ENCODE data around the gene OR7G2.
"Not testable (repeated sequence)": the region's sequence is repeated elsewhere in the genome, so short reads cannot be mapped to it uniquely, and the experiment has no call there.

OR7G2 gene

GRCh38 chr19:9057505-9058258 lies 49.6 kb downstream of the OR7G2 start:
- no peak overlapping the region for H3K27ac Mint-ChIP-seq
- no peaks in the 10 kb centered on the region for H3K9me3 Mint-ChIP-seq
- H3K27me3 Mint-ChIP-seq, result peaks cover 4% of the 10 kb centered on the region
- no peak overlapping the region for H3K4me3 Mint-ChIP-seq
- no peaks in the 10 kb centered on the region for H3K4me1 Mint-ChIP-seq (ENCODE audit: low read depth)
- no peaks in the 10 kb centered on the region for H3K36me3 Mint-ChIP-seq (ENCODE audit: low read depth)
- DNase-seq, result no peak

GRCh38 chr19:9056131-9056530 lies 51.1 kb downstream of the OR7G2 start:
- not testable (repeated sequence) for H3K9me3 Mint-ChIP-seq; H3K36me3 Mint-ChIP-seq (ENCODE audit: low read depth); DNase-seq; H3K27ac Mint-ChIP-seq; H3K27me3 Mint-ChIP-seq; H3K4me3 Mint-ChIP-seq; H3K4me1 Mint-ChIP-seq (ENCODE audit: low read depth)

DNA sequence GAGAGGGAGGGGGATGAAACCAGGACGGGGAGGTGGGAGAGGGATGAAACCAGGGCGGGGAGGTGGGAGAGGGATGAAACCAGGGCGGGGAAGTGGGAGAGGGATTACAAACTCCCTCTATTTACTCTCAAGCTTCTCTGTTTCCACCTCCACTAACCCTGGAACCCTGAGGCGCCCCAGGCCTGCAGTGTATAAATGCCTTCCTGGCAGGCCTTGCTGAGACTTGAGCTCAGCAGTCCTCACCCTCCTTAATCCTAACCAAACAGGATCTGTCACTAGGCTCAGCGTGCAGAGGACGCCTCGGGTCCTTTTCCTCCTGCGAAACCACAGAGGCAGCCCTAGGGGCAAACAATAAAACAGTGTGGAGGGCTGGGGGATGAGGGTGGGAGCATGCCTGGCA lies 52.5 kb downstream of the OR7G2 start:
- Mint-ChIP-seq H3K4me3 (no peak overlapping the region), H3K36me3 (ENCODE audit: low read depth) (no peaks in the 10 kb centered on the region), H3K27me3 (peaks cover 9% of the 10 kb centered on the region), H3K4me1 (ENCODE audit: low read depth) (no peaks in the 10 kb centered on the region), H3K9me3 (no peaks in the 10 kb centered on the region), H3K27ac (no peak overlapping the region)
- DNase-seq, result no peak

DNA sequence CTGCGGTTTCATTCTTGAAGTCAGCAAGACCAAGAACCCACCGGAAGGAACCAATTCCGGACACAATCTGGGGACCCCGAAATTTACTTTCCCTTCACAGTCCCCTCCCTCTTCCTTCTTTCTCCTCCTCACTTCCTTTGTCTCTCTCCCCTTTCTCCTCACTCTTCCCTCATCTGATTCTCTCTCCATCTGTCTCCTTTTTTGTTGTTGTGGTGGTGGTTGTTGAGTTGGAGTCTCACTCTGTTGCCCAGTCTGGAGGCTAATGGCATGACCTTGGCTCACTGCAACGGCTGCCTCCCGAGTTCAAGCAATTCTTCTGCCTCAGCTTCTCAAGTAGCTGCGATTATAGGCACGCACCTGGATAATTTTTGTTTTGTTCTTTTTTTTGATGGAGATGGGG lies 53.1 kb downstream of the OR7G2 start:
- no peaks in the 10 kb centered on the region for H3K4me1 Mint-ChIP-seq (ENCODE audit: low read depth)
- no peak overlapping the region for H3K4me3 Mint-ChIP-seq
- no peaks in the 10 kb centered on the region for H3K36me3 Mint-ChIP-seq (ENCODE audit: low read depth)
- DNase-seq, result no peak
- H3K27ac Mint-ChIP-seq, result no peak overlapping the region
- H3K27me3 Mint-ChIP-seq, result peaks cover 9% of the 10 kb centered on the region
- no peaks in the 10 kb centered on the region for H3K9me3 Mint-ChIP-seq

GRCh38 chr19:9053674-9054073 lies 53.6 kb downstream of the OR7G2 start:
- not testable (repeated sequence) for H3K4me3 Mint-ChIP-seq; H3K4me1 Mint-ChIP-seq (ENCODE audit: low read depth); H3K27me3 Mint-ChIP-seq; H3K27ac Mint-ChIP-seq; DNase-seq; H3K9me3 Mint-ChIP-seq; H3K36me3 Mint-ChIP-seq (ENCODE audit: low read depth)

- no peaks in the 10 kb centered on the region for H3K4me1 Mint-ChIP-seq (ENCODE audit: low read depth)
- peaks cover 9% of the 10 kb centered on the region for H3K27me3 Mint-ChIP-seq
- H3K36me3 Mint-ChIP-seq (ENCODE audit: low read depth), result no peaks in the 10 kb centered on the region
These were observed 54.4 kb downstream of the OR7G2 start for GRCh38 chr19:9052894-9053293.

More at GRCh38 chr19:9052894-9053293, 54.4 kb downstream of the OR7G2 start:
- H3K9me3 Mint-ChIP-seq, result no peaks in the 10 kb centered on the region
- H3K4me3 Mint-ChIP-seq, result no peak overlapping the region
- no peak overlapping the region for H3K27ac Mint-ChIP-seq
- no peak for DNase-seq

All from activated T-cell treated with anti-CD3 and anti-CD28 coated beads, Interleukin-2, amount 50 U/mL, for 24 hours (primary cell).